ENCODE data around the gene C1orf159. TPM values are rescaled to one million over a fixed set of nuclear protein-coding genes. Genes with fewer than 3 reads are reported as not detected.

C1orf159 gene
- polyA plus RNA-seq, 1 donor from 2014 or later = 31.5 TPM

DNA sequence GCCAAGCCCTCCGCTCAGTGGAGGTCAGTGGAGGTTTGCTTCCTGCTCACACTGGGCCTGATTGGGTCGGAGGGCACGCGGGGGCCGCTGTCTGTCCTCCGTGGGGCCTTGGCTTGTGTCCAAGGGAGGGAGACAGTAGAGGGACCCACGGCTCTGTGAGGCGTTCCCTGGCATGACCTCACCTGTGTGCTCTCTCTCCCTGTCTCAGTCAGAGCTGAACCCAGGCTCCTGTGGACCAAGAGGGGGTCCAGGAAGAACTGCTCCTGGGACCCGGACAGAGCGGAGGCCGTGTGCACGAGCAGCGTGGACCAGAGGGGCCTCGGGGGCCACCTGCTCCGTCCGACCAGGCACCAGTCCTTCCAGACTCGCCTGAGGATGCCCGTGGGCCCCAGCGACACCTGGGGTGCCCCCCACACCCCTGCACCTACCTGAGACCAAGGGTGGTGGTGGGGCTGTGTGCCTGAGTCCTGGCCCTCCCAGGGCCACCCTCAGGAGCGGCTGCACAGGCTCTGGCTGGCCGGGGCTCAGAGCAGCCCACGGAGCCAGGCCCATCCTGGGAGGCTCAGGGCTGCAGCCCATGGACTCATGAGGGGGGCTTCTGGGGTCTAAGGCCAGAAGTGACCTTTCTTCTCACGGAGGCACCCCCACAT lies 44.5 kb upstream of the C1orf159 start:
- TF ChIP-seq, protein P1, sequence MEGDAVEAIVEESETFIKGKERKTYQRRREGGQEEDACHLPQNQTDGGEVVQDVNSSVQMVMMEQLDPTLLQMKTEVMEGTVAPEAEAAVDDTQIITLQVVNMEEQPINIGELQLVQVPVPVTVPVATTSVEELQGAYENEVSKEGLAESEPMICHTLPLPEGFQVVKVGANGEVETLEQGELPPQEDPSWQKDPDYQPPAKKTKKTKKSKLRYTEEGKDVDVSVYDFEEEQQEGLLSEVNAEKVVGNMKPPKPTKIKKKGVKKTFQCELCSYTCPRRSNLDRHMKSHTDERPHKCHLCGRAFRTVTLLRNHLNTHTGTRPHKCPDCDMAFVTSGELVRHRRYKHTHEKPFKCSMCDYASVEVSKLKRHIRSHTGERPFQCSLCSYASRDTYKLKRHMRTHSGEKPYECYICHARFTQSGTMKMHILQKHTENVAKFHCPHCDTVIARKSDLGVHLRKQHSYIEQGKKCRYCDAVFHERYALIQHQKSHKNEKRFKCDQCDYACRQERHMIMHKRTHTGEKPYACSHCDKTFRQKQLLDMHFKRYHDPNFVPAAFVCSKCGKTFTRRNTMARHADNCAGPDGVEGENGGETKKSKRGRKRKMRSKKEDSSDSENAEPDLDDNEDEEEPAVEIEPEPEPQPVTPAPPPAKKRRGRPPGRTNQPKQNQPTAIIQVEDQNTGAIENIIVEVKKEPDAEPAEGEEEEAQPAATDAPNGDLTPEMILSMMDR (IDR thresholded peaks at IDR 0.05; ENCODE audit: poor library complexity, severe bottlenecking) = no peak
- TF ChIP-seq EP300 (conservative IDR thresholded peaks at IDR 0.05; ENCODE audit: poor library complexity, severe bottlenecking) (no peak), RAD21 (conservative IDR thresholded peaks at IDR 0.05) (no peak), MXI1 (conservative IDR thresholded peaks at IDR 0.05; ENCODE audit: poor library complexity, severe bottlenecking) (no peak), POLR2AphosphoS5 (IDR thresholded peaks at IDR 0.05) (no peak), TAF1 (IDR thresholded peaks at IDR 0.05; ENCODE audit: low read depth) (no peak)
- no peak overlapping the region for H3K4me2 ChIP-seq (ENCODE audit: low read length)
- H3K79me2 ChIP-seq (replicated peaks; ENCODE audit: insufficient read depth, low read length) = no peaks in the 10 kb centered on the region
- H3F3A ChIP-seq (ENCODE audit: insufficient read depth, low read length, poor library complexity, severe bottlenecking) = no peaks in the 10 kb centered on the region
- no peaks in the 10 kb centered on the region for H3K27me3 ChIP-seq (ENCODE audit: insufficient read depth, low read depth, low read length)
- no peak overlapping the region for H3K9ac ChIP-seq (ENCODE audit: low read length)
- no peak overlapping the region for H3K4me3 ChIP-seq (ENCODE audit: low read length)
- no peak overlapping the region for H3K27ac ChIP-seq (ENCODE audit: low read length)
- no peaks in the 10 kb centered on the region for H4K20me1 ChIP-seq (ENCODE audit: insufficient read depth)
- no peak overlapping the region for H2AFZ ChIP-seq (ENCODE audit: low read depth, low read length)
- no peaks in the 10 kb centered on the region for H3K9me3 ChIP-seq (ENCODE audit: low read length)
- H3K9me2 ChIP-seq (ENCODE audit: insufficient read depth, low read length) = no peaks in the 10 kb centered on the region
- no peaks in the 10 kb centered on the region for H3K36me3 ChIP-seq (ENCODE audit: insufficient read depth, low read length)

DNA sequence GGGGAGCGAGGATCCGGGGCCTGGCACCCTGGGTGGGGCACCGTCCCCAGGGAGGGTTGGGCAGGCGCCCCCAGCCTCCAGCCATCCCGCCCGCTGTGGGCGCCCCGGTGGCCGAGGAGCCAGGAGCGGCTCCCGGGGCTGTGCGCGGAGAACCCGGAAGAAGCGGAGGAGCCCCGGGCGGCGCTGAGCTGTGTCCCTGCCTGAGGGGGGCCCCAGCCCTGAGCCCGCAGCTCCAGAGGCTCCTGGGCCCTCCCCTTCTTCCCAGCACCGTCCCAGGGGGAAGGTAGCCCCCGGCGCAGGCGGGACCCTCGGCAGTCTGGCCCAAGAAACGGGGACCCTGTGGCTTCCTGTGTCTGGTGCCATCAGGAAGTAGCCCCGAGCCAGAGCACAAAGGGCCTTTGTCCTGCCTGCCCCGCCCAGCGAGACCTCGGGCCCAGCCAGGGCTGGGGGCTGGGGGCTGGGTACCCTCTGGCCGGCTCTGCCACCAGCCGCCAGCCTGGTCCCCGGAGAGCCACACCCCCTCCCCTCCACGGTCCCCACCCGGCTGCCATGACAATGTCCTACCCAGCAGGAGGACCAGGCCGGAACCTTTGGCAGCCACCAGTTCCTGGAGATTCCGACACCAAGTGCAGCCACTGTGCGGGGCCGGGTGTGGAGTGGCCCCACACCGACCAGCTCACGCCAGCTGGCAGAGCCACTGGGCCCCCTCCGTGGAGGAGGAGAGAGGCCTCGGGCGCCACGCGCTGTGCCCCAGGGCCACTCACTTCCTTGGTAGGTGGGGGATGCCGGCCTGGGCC lies 42.2 kb upstream of the C1orf159 start:
- Histone ChIP-seq H3K4me3 (ENCODE audit: low read length) (no peak overlapping the region), H3K27ac (ENCODE audit: low read length) (no peak overlapping the region), H4K20me1 (ENCODE audit: insufficient read depth) (no peaks in the 10 kb centered on the region), H3K79me2 (replicated peaks; ENCODE audit: insufficient read depth, low read length) (no peaks in the 10 kb centered on the region), H3K36me3 (ENCODE audit: insufficient read depth, low read length) (no peaks in the 10 kb centered on the region), H3K9ac (ENCODE audit: low read length) (no peak overlapping the region), H3F3A (ENCODE audit: insufficient read depth, low read length, poor library complexity, severe bottlenecking) (no peaks in the 10 kb centered on the region), H3K9me3 (ENCODE audit: low read length) (no peaks in the 10 kb centered on the region), H3K4me2 (ENCODE audit: low read length) (no peak overlapping the region), H3K27me3 (ENCODE audit: insufficient read depth, low read depth, low read length) (no peaks in the 10 kb centered on the region), H2AFZ (ENCODE audit: low read depth, low read length) (no peak overlapping the region), H3K9me2 (ENCODE audit: insufficient read depth, low read length) (no peaks in the 10 kb centered on the region)
- no peak for TF ChIP-seq SMC3 (conservative IDR thresholded peaks at IDR 0.05; ENCODE audit: poor library complexity)
- TF ChIP-seq, protein P1 (IDR thresholded peaks at IDR 0.05; ENCODE audit: poor library complexity, severe bottlenecking) = no peak
- no peak for TF ChIP-seq TAF1 (IDR thresholded peaks at IDR 0.05; ENCODE audit: low read depth)
- TF ChIP-seq MXI1 (conservative IDR thresholded peaks at IDR 0.05; ENCODE audit: poor library complexity, severe bottlenecking) = no peak
- no peak for TF ChIP-seq REST (IDR thresholded peaks at IDR 0.05; ENCODE audit: borderline replicate concordance)
- no peak for TF ChIP-seq EZH2 (IDR thresholded peaks at IDR 0.05; ENCODE audit: borderline replicate concordance, insufficient read depth, low read length, poor library complexity, severe bottlenecking)
- no peak for TF ChIP-seq RAD21 (conservative IDR thresholded peaks at IDR 0.05)
- no peak for TF ChIP-seq POLR2AphosphoS5 (IDR thresholded peaks at IDR 0.05)
- TF ChIP-seq EP300 (conservative IDR thresholded peaks at IDR 0.05; ENCODE audit: poor library complexity, severe bottlenecking) = no peak

Measured in neural cell (in vitro differentiated cells).